Upper lobe of left lung (tissue), 4 donors: Measurements from ENCODE around the gene ITK.

ENCODE experiments used
- CTCF ChIP-seq, 6 experiments: fragments of 450-650 bp in 4 of 6; fragments of 200-600 bp in 2 of 6; sonication (generic) in 2 of 6; IDR thresholded peaks; one replicate each; pipeline ENCODE4 v1.5.1; 2016 to 2019; ENCODE audit warnings: antibody characterized with exemption in 6 of 6
- POLR2A ChIP-seq, 4 donors: fragments of 450-650 bp; IDR thresholded peaks; one replicate each; pipeline ENCODE4 v1.5.1; 2016 to 2017; ENCODE audit warnings: antibody characterized with exemption in 4 of 4, mild to moderate bottlenecking in 2 of 4
- POLR2AphosphoS5 ChIP-seq, 2 donors: sonication (generic); formaldehyde crosslinking; IDR thresholded peaks; one replicate each; pipeline ENCODE4 v1.5.1; 2017; ENCODE audit warnings: antibody characterized with exemption in 2 of 2

- no peak for TF ChIP-seq CTCF (IDR thresholded peaks at IDR 0.05)
- TF ChIP-seq POLR2A (IDR thresholded peaks at IDR 0.05), result no peak
- TF ChIP-seq POLR2AphosphoS5 (IDR thresholded peaks at IDR 0.05), result no peak
Observed at GRCh38 chr5:157285310-157286035, 104.8 kb downstream of the ITK start.
